Sigmoid colon (tissue), 7 donors: ENCODE results near the gene CARD19. TPM values are rescaled to one million over a fixed set of nuclear protein-coding genes. Genes with fewer than 3 reads are reported as not detected.
A peak's percentile ranks its signal among the peaks of the same experiment; 100 is the strongest.

Source experiments
- DNase-seq: peaks from one replicate; pipeline ENCODE4 v3.0.0-alpha.2; 2019
- H3K27ac ChIP-seq, 4 donors: fragments of 200-600 bp; sonication (generic); one replicate each; pipeline ENCODE4 v1.5.1; 2016 to 2019; ENCODE audit warnings: mild to moderate bottlenecking in 1 of 4
- H3K27me3 ChIP-seq, 3 donors: fragments of 200-600 bp; sonication (generic); one replicate each; pipeline ENCODE4 v1.5.1; 2019; ENCODE audit warnings: mild to moderate bottlenecking in 1 of 3
- H3K36me3 ChIP-seq, 4 donors: fragments of 200-600 bp; sonication (generic); one replicate each; pipeline ENCODE4 v1.5.1; 2016 to 2019
- H3K4me1 ChIP-seq, 4 donors: fragments of 200-600 bp; sonication (generic); one replicate each; pipeline ENCODE4 v1.5.1; 2017 to 2019
- H3K4me3 ChIP-seq, 4 donors: fragments of 200-600 bp; sonication (generic); one replicate each; pipeline ENCODE4 v1.5.1; 2017 to 2019; ENCODE audit warnings: mild to moderate bottlenecking in 2 of 4, moderate library complexity in 1 of 4
- H3K9me3 ChIP-seq, 4 donors: fragments of 200-600 bp in 3 of 4; sonication (generic) in 3 of 4; one replicate each; pipeline versions ENCODE4 v1.5.1 to v1.6.1; 2013 to 2019
- CTCF ChIP-seq, 4 experiments: fragments of 450-650 bp in 3 of 4; fragments of 200-600 bp in 1 of 4; IDR thresholded peaks; one replicate each; pipeline ENCODE4 v1.5.1; 2016 to 2019; ENCODE audit warnings: antibody characterized with exemption in 4 of 4, mild to moderate bottlenecking in 3 of 4, moderate library complexity in 2 of 4
- EP300 ChIP-seq, 4 donors: sonication (generic); formaldehyde crosslinking; IDR thresholded peaks; one replicate each; pipeline ENCODE4 v1.6.1; 2017; ENCODE audit warnings: antibody characterized with exemption in 4 of 4
- POLR2A ChIP-seq, 2 donors: fragments of 450-650 bp; IDR thresholded peaks; one replicate each; pipeline ENCODE4 v1.6.1; 2016; ENCODE audit warnings: antibody characterized with exemption in 2 of 2, mild to moderate bottlenecking in 2 of 2, moderate library complexity in 2 of 2
- POLR2AphosphoS5 ChIP-seq, 4 donors: sonication (generic); formaldehyde crosslinking; IDR thresholded peaks; one replicate each; pipeline ENCODE4 v1.6.1; 2017; ENCODE audit warnings: antibody characterized with exemption in 4 of 4
- WGBS, 2 donors: extraction: QIAGEN DNeasy Blood & Tissue Kit; methylation state at CpG; one replicate each; pipeline ENCODE4 v1.1.7; 2013; 5-methylcytosine and 5-hydroxymethylcytosine counted together
- intact Hi-C: fragments of 100-400 bp; cut with DNase I; formaldehyde crosslinking; loops from one replicate; pipeline ENCODE4 v1.15.1; 2023
- polyA plus RNA-seq, 3 donors: library from polyadenylated mRNA; stranded (reverse); fragments of 200-250 nt; gene quantifications; one replicate each; pipeline ENCODE4 v1.2.3, GENCODE V29; 2013
- total RNA-seq, 4 donors: library from RNA; depleted of rRNA; stranded (reverse); fragments of >200 nt; gene quantifications; one replicate each; pipeline ENCODE4 v1.1.0, GENCODE V29; 2016
- donor health status: healthy with polysubstance abuse.
- donor health status: Bipolar disorder and iron deficiency.
- donor health status: healthy.

The CARD19 gene
- total and polyA plus RNA-seq, 7 donors = 51.2 to 88.4 (median 82.3) TPM

GRCh38 chr9:93094658-93095204 lies 1.3 kb upstream of the CARD19 start:
- intact Hi-C loops = loop anchor here (5.0 to 10.0 kb wide), 2 partner anchors 330 to 358 kb away; partner anchors contain the start of genes BICD2, FAM120A and FAM120AOS

GRCh38 chr9:93095205-93096130 lies 549 bp upstream of the CARD19 start:
- peak; percentile 100 for DNase-seq
- peaks cover 0 to 56% (median 48%) of the 10 kb centered on the region in 4 donors for H3K4me1 ChIP-seq
- peak overlapping the region; percentile 94 to 99 (median 98) for H3K27ac ChIP-seq
- H3K9me3 ChIP-seq = peaks cover 0 to 8% (median 0%) of the 10 kb centered on the region in 4 donors
- H3K27me3 ChIP-seq = no peaks in the 10 kb centered on the region
- no peaks in the 10 kb centered on the region for H3K36me3 ChIP-seq
- WGBS, 2 donors = 3 to 5% methylated on average over 93 to 95 of the region's 95 CpGs
- intact Hi-C loops = loop anchor here (2.0 to 10.0 kb wide), 3 partner anchors 39 to 357 kb away; partner anchors contain the start of genes BICD2, FAM120A, FAM120AOS and NINJ1
- TF ChIP-seq CTCF (IDR thresholded peaks at IDR 0.05) (no peak), POLR2A (IDR thresholded peaks at IDR 0.05) (peak; percentile 65 to 76), POLR2AphosphoS5 (IDR thresholded peaks at IDR 0.05) (peak; percentile 75 to 86 (median 76))
- H3K4me3 ChIP-seq = peak overlapping the region; percentile 36 to 100 (median 92)

More at GRCh38 chr9:93094658-93095204, 1.3 kb upstream of the CARD19 start:
- H3K4me3 ChIP-seq = peak overlapping the region; percentile 36 to 59 (median 52)
- no peaks in the 10 kb centered on the region for H3K36me3 ChIP-seq
- peak overlapping the region; percentile 88 to 94 (median 94) for H3K27ac ChIP-seq
- WGBS, 2 donors = 49 to 70% methylated on average over 11 of the region's 11 CpGs
- H3K27me3 ChIP-seq = no peaks in the 10 kb centered on the region
- DNase-seq = peak; percentile 87
- H3K4me1 ChIP-seq = peaks cover 0 to 51% (median 44%) of the 10 kb centered on the region in 4 donors
- H3K9me3 ChIP-seq = peaks cover 0 to 8% (median 0%) of the 10 kb centered on the region in 4 donors
- TF ChIP-seq CTCF (IDR thresholded peaks at IDR 0.05) (no peak), POLR2A (IDR thresholded peaks at IDR 0.05) (no peak), EP300 (IDR thresholded peaks at IDR 0.05) (no peak), POLR2AphosphoS5 (IDR thresholded peaks at IDR 0.05) (no peak)

- Histone ChIP-seq H3K36me3 (no peaks in the 10 kb centered on the region), H3K27me3 (no peaks in the 10 kb centered on the region), H3K4me3 (peak overlapping the region; percentile 56 to 100 (median 92)), H3K9me3 (peaks cover 0 to 3% (median 0%) of the 10 kb centered on the region in 4 donors), H3K4me1 (peaks cover 0 to 56% (median 48%) of the 10 kb centered on the region in 4 donors), H3K27ac (peak overlapping the region; percentile 94 to 99 (median 98))
- intact Hi-C loops = loop anchor here (2.0 to 10.0 kb wide), 3 partner anchors 38 to 355 kb away; partner anchors contain the start of genes BICD2, FAM120A, FAM120AOS and NINJ1
- 12 to 14% methylated on average over 16 of the region's 16 CpGs for WGBS, 2 donors
- DNase-seq = peak; percentile 69
- TF ChIP-seq EP300 (IDR thresholded peaks at IDR 0.05) = no peak
- TF ChIP-seq POLR2A (IDR thresholded peaks at IDR 0.05) = no peak
- no peak for TF ChIP-seq POLR2AphosphoS5 (IDR thresholded peaks at IDR 0.05)
- TF ChIP-seq CTCF (IDR thresholded peaks at IDR 0.05) = no peak
Observed at GRCh38 chr9:93096811-93097382, 880 bp downstream of the CARD19 start.

- Histone ChIP-seq H3K27me3 (no peaks in the 10 kb centered on the region), H3K27ac (peak overlapping the region; percentile 94 to 99 (median 98)), H3K4me1 (peaks cover 0 to 56% (median 48%) of the 10 kb centered on the region in 4 donors), H3K9me3 (no peaks in the 10 kb centered on the region), H3K36me3 (no peaks in the 10 kb centered on the region), H3K4me3 (peak overlapping the region in 3 of 4 donors; percentile 88 to 100 (median 96))
- 63 to 74% methylated on average over 11 of the region's 11 CpGs for WGBS, 2 donors
- DNase-seq = peak; percentile 66
- intact Hi-C loops = loop anchor here (2.0 to 10.0 kb wide), 3 partner anchors 37 to 355 kb away; partner anchors contain the start of genes BICD2, FAM120A, FAM120AOS and NINJ1
- TF ChIP-seq POLR2A (IDR thresholded peaks at IDR 0.05) (no peak), POLR2AphosphoS5 (IDR thresholded peaks at IDR 0.05) (no peak), CTCF (IDR thresholded peaks at IDR 0.05) (no peak), EP300 (IDR thresholded peaks at IDR 0.05) (no peak)
Observed at GRCh38 chr9:93097511-93098201, 1.6 kb downstream of the CARD19 start.
